Posterior vena cava (tissue), 2 donors: ENCODE results near the gene TCL1B. TPM values are rescaled to one million over a fixed set of nuclear protein-coding genes. Genes with fewer than 3 reads are reported as not detected.
"Not testable (repeated sequence)": the region's sequence is repeated elsewhere in the genome, so short reads cannot be mapped to it uniquely, and the experiment has no call there.

ENCODE experiments used
- DNase-seq: peaks from one replicate; pipeline ENCODE4 v3.0.0-alpha.2; 2020; ENCODE audit warnings: low spot score
- intact Hi-C, 2 donors: fragments of 100-400 bp; cut with DNase I; formaldehyde crosslinking; loops; one replicate each; pipeline versions ENCODE4 v1.14.1 to v1.14.2; 2022 to 2023
- total RNA-seq, 2 donors: library from RNA; stranded (reverse); fragmentation: NEBNext Ultra II Directional; extraction: Animal tissue kit (Norgen Biotek cat#: 25700); gene quantifications; one replicate each; pipeline ENCODE4 v1.2.1, GENCODE V29; 2021
- donor health status: DM: yes; HTN: yes; CAD: no.
- donor health status: DM: yes; HTN: yes; CAD: no.

The TCL1B gene
- total RNA-seq, 2 donors from 2014 or later, result not detected

DNA sequence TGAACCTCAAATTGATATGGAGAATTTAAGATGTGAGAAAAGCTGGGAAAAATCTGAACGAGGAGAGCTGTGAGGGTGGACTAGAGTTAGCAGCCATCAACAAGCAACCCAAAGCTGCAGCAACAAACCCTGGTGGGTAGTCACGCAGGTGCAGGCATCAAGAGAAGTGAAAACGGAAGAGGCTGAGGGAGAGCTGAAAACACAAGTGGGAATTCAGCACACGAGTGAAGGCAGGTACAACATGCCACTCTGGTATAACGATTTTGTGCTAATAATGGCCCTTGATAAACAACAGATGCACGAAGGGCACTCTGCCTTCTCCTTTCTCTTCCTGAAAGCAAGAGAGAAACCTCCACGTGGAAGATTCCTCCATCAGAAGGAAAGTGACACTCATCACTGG is 11.5 kb downstream of the TCL1B start:
- intact Hi-C loops, result no loop called here
- no peak for DNase-seq

DNA sequence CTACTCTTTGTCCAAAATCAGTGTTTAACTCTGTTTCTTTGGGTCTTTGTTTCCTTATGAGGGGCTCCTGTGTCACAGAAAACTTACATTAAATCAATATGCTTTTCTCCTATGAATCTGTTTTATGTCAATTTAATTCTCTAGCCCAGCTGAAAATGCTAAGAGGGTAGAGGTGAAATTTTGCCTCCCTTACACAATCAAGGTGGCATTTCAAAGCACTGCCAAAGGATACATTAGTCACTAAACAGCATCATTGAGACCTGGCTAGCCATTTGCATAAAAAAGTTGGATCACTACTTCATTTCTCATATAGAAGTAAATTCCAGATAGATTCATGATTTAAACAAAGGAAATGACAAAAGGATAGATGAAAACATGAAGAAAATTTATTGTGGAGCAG is 12.1 kb downstream of the TCL1B start:
- intact Hi-C loops, result no loop called here
- DNase-seq, result no peak

DNA sequence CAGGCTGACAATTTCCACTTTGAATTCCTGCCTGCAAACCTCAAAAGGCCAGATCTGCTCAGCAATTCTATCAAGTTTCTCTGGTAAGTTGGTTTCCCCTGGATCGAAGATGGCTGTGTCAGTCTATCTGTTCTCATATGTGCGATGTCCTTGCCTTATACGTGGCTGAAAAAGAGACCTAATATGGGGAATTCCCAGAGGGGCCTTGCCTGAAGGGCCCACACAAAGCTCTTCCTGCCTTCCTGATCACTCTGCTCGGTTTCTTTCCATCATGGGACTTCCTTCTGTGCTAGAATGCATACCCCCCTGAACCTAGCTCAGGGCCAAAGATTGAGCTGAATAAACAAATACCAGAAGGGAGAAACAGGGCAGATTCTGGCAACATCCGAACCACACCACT is 13.2 kb downstream of the TCL1B start:
- DNase-seq, result no peak
- intact Hi-C loops, result no loop called here

DNA sequence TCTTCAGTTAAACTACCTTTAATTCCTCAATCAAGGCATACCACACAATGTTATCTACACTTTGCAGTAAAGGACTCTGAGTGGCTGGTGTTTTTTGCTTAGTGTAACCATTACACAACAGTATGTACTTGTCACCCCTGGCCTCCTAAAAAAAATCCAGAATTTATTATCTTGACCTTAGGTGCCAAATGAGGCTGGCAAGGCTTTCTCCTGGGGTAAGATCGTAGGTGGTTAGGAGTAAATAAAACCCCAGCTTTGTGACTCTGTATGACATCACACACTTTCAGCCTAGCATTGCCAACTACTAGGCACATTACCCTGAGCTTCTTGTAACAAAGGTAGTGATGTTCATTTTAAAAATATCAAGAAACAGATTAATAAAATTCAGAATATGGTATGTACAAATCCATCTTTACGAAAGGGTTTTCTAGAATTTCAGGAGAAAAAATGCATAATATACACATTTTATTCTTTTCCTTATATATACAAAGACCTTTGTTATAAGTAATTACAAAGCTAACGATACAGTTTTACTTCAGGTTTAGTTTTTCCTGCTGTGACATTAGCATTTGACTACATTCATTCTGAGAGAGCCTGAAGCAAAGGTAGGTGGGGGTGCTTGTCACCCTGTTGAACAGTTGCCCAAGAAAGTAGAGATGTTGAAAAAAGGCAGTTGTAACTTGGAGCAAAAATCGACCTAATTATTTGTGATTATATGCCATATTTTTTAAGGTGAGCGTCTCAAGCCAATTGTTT is 14.2 kb downstream of the TCL1B start:
- DNase-seq, result no peak
- intact Hi-C loops, result no loop called here

DNA sequence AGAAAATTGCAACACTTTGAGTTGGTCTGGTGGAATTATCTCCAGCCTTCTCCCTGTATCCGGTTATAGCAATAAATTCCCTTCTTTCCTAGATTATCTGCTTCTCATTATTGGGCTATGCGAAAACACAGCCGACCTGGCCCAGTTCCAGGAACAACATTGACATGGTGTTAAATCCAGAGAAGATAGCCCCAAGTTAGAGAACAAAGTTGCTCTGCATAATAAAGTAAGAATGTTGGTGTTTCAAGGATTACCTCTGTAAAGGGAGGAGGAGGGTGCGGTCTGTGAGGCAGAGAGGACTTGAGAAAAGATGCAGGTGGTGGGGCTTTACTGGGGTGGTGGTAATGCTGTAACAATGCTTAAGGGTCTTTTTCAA is 15.6 kb downstream of the TCL1B start:
- no peak for DNase-seq
- intact Hi-C loops, result no loop called here

DNA sequence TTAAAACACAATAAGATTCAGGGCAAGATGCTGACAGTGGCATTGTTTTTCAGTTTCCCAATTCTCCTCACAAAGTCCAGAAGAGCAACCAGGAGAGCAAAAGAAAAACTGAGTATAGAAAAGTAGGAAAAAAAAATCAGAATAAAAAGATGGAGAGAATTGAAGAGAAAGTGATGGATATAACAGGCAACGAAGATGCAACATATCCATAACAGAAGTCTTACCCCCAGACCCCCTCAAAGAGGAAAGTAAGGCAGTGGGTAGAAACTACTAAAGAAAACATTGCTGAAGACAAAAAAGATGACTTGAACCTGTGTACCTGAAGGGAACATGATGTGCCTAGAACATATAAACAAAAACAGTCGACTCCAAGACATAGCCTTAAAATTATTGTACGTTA is 17.1 kb downstream of the TCL1B start:
- DNase-seq, result no peak
- intact Hi-C loops, result no loop called here

DNA sequence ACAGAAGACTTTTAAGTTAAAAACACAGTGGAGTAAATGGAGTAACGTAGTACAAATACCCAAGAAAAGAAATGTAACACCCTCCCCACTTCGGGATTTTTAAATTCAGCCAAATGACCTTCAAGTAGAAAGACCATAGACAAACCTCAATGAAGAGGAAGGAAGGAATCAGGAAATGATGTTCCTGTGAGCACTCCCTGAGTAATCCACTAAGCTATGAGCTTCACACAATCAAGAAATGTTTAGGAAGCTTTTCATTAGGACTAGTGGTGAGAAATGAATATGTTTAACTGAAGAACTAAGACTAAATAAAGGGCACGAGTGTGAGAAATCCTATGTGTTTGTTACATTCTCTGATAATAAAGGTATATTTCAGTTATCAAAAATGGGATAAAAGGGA is 17.6 kb downstream of the TCL1B start:
- intact Hi-C loops, result no loop called here
- no peak for DNase-seq

DNA sequence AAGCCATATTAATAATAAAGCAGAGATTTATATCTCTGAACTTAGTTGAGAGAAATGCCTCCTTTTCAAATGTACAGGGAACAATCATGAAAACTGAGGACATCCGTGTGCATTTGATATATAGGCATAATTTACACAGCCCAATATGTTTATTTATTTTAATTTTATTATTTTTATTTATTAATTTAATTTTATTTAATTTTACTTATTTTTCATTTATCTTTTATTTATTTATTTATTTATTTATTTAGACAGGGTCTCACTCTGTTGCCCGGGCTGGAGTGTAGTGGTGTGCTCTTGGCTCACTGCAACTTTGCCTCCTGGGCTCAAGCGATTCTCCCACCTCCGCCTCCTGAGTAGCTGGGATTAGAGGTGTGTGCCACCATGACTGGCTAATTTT is 19.3 kb downstream of the TCL1B start:
- intact Hi-C loops, result no loop called here
- DNase-seq, result no peak

DNA sequence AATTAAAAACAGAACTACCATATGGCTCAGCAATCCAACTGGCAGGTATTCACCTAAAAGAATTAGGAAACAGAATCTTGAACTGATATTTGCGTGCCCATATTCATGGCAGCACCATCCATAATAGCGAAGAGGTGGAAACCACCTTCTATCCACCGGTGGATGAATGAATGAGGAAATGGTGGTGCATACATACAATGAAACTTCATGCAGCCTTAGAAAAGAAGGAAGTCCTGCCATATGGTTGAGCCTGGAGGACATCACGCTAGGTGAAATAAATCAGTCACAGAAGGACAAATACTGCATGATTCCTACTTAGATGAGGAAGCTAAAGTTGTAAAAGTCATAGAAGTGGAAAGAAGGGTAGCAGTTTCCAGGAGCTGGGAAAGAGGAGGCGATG is 21.1 kb downstream of the TCL1B start:
- intact Hi-C loops, result no loop called here
- DNase-seq, result no peak

DNA sequence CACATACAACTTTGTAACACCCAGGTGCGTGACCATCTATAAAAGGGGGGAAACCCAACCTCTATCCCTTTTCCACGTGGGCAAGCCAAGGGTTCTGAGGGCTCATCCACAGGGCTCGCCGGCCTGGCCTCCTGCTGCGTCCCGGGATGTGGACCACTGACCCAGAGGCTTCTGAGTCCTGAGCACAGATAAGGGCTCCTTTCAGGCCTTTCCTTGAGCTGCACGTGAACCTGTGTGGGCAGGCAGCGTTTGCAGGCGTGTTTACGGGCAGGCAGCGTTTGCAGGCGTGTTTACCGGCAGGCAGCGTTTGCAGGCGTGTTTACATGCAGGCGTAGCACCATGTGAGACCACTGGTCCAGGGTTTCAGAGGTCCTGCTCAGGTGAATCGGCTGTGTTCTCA is 23.9 kb downstream of the TCL1B start:
- DNase-seq, result no peak
- intact Hi-C loops, result no loop called here

DNA sequence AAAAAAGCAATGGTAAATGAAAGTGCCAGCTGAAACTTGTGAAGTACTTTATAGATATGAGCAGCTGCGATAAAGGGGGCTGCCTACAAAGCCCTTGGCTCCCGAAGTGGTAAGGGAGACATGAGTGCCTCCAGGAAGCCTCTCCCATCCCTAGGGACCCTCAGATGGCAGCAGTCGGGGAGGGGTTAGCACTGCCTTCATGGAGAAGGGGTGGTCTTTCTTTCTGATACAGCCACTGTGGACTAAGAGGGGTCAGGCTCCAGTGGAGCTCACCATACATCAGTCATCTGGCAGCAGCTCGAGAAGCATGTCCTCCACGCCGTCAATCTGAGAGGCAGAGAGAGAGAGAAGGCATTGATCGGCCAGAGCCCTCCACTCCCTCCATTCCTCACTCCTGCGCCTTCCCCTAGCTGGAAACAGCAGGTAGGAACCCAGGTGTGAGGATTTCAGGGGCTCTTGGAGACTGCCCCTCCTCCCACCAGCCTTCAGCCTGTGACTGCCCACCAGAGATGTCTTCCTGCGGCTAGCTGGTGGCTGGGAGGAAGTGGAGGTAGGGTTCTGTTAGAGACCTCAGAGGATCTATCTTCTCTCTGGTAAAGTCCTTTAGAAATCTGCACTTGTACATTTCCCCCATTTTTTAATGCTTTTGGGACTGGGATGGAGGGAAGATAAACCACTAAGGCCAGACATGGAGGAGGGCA is 25.4 kb downstream of the TCL1B start:
- intact Hi-C loops, result no loop called here
- DNase-seq, result no peak

DNA sequence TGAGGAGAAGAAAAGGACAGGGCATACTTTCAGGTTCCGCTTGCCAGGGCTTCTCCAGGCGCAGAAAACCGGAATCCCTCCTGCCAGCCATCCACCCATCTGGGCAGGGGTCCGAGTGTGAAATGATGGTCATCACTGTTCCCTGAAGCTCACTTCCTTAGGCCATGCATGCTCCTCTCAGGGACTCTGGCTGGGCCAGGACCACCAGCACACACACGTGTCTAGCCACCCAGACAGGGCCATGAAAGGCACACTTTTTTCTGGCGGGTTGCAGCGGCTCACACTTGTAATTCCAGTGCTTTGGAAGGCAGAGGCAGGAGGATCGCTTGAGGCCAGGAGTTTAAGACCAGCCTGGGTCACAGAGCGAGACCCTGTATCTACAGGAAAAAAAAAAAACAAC is 26.2 kb downstream of the TCL1B start:
- DNase-seq, result no peak
- intact Hi-C loops, result no loop called here

DNA sequence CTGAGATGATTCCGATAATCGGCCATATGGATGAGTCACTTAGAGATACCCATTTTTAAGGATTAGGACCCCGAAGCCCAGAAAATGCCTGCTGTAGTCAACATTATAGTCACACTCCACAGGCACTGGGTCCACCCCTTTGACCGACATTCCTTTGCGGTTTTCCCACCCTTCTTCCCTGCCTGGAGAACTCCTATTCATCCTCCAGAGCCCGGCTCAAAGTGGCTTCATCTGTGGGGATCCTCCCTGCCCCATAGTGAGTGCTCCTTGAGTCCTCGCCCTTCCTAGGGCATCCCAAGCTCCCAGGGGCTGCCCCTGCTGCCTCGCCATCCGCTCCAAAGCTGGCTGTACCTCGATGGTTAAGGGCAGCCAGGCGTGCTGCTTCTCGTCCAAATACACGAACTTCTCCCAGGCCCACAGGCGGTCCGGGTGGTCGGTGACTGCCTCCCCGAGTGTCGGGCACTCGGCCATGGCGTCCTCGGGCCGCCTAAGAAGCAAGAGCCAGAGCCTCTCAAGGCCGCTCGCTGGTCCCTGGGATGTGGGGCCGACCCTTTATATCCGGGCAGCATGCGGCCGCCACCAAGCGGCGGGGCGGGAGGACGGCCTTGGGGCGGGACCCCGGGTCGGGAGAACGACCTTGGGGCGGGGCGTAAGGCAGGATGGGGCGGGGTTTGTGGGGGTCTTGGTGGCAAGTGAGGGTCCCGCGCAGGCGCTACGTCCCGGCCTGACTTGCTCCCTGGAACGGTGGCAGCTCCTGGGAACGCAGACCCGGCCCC is 27.6 kb downstream of the TCL1B start, which contains the start of gene TCL1A:
Gene TCL1A, minus strand, starts transcription at position 530 of the 776 bp plus-strand sequence. Its CDS starts 59 bp downstream, at position 471.
- no peak for DNase-seq
- intact Hi-C loops, result no loop called here

DNA sequence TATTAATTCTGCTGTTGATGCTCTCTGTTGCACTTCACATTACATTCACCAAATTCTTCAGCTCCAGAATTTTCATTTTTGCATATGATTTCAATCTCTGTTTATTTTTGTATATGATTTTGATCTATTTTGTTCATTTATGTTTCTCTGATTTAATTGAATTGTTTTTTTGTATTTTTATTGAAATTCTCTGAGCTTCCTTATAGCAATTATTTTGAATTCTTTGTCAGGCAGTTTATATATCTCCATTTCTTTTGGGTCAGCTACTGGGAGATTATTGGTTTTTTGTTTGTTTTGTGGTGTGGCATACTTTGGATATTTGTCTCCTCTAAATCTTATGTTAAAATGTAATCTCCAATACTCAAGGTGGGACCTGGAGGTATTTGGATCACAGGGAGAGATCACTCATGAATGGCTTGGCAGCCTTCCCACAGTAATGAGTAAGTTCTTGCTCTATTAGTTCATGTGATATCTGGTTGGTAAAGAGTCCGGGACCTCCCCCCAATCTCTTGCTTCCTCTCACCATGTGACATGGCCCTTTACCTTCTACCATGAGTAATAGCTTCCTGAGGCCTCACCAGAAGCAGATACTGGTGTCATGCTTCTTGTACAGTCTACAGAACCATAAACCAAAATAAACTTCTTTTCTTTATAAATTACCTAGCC is 36.4 kb downstream of the TCL1B start:
- intact Hi-C loops, result no loop called here
- no peak for DNase-seq

DNA sequence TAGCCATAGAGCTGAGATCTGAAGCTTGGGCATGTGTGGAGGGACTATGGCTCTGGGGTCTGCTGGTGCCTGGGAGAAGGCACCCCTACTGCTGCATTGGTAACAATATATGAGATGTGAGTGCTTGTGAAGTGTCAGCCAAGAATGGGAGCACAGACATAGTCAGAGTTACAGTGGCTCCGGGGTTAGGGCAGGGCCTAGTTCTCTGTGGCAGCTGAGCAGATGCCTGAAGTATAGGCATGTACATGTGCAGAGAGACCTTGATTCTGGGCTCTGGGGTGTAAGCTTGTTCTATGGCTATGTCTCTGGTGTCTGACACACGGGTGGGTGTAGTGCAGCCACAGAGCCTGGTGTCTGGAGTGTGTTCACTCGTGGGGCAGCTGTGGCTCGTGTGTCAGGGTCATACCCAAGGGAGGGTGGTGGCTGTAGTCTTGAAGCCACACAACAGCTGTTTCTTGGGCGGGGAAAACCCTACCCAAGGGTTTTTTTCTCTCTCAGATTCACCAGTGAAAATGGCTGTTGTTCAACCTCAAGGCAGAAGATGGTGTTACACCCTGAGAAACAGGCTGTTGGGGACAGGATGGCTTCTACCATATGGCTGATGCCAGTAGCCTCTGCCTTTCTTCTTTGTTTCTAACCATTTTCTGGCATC is 39.6 kb downstream of the TCL1B start:
- DNase-seq, result no peak
- intact Hi-C loops, result no loop called here

DNA sequence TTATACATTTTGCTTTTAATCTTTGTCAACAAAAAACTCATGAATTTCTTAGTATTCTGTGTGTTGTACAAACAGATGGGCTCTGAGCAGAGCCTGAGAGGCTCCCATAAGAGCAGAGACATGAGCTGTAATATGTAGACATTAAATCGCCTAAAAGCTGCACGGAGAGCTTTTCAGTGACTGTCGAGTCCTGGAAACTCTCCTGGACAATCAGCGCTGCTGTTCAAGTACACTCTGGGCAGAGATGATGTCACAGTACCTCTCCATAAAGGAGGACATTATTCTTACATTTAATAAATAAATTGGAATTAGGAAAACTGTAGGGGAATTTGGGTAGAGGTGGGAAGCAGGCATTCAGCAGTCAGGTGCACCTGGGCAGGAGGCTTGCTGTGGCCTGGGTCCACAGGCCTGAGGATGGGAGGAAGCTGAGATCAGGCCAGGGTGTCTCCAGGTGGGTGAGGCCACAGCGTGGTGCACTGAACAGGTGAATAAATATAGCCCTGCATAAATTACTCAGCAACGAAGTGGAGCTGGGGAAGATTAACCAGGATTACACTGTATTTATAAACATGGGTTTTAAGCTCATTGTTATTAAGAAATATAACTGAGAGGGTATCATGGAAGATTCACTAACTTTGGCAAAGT is 41.0 kb downstream of the TCL1B start:
- intact Hi-C loops, result no loop called here

DNA sequence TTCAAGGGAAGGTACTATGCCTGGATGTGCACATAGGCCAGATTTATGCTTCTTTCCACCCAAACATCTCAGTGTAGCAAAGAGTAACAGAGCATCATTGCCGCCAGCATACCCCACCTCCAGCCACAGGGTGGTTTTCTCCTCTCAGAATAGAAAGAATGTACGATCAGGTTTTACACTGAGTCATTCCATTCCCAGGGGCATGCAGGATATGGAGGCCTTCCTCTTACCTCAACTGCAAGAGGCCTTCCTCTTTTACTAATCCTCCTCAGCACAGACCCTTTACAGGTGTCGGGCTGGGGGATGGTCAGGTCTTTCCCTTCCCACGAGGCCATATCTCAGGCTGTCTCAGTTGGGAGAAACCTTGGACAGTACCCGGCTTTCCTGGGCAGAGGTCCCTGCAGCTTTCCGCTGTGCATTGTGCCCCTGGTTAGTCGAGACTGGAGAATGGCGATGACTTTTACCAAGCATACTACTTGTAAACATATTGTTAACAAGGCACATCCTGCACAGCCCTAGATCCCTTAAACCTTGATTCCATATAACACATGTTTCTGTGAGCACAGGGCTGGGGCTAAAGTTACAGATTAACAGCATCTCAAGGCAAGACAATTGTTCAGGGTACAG is 43.3 kb downstream of the TCL1B start:
- intact Hi-C loops, DNase-seq: not testable (repeated sequence)

More for the DNA sequence above, 41.0 kb downstream of the TCL1B start:
- DNase-seq, result no peak

DNA sequence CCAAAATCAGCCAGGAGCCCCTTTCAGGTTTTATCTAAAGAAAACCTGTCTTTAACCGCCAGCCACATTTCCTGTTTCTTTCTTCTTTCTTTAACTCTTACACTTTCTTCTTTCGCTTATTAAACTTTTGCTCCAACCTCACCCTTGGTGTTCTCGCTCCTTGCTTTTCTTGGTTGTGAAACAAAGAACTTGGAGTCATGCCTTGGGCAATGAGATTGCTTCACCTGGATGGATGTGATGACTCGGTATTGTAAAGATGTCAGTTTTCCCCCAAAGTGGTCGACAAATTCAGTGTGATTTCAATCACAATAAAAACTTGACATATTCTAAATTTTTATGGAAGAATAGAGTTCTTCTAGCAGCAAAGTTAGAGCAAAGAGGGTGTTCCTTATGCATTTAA is 43.9 kb downstream of the TCL1B start:
- intact Hi-C loops, result no loop called here
- no peak for DNase-seq
